ENCODE measurements around the gene SH2D1B.
"Not testable (repeated sequence)": the region's sequence is repeated elsewhere in the genome, so short reads cannot be mapped to it uniquely, and the experiment has no call there.

Gene SH2D1B

GRCh38 chr1:162351874-162352273, 60.1 kb downstream of the SH2D1B start:
- not testable (repeated sequence) for H3K4ac ChIP-seq (ENCODE audit: low read depth, low read length); H4K91ac ChIP-seq (ENCODE audit: low read depth, low read length); H2BK5ac ChIP-seq (ENCODE audit: low read depth, low read length, poor library complexity); H3K27ac ChIP-seq (ENCODE audit: low read depth, low read length); H2BK12ac ChIP-seq (ENCODE audit: low read length); H4K12ac ChIP-seq (ENCODE audit: low read depth, low read length); H3K79me1 ChIP-seq (ENCODE audit: low read length); H2BK120ac ChIP-seq (ENCODE audit: insufficient read depth, low read length, poor library complexity); H3K9me3 ChIP-seq (ENCODE audit: insufficient read depth, low read depth, low read length); H3K23ac ChIP-seq (ENCODE audit: low read length); H3K14ac ChIP-seq (ENCODE audit: low read length); H3K4me3 ChIP-seq (ENCODE audit: low read depth, low read length); H2AFZ ChIP-seq (ENCODE audit: insufficient read depth, low read length, poor library complexity); H4K8ac ChIP-seq (ENCODE audit: low read depth, low read length); DNase-seq; H3K79me2 ChIP-seq (ENCODE audit: control insufficient read depth, insufficient read depth, low read length, poor library complexity); H3K4me2 ChIP-seq (ENCODE audit: low read length); H3K36me3 ChIP-seq (ENCODE audit: control insufficient read depth in 1 of 2, insufficient read depth in 2 of 2, low read length in 2 of 2); H3K27me3 ChIP-seq (ENCODE audit: insufficient read depth, low read length); H2AK5ac ChIP-seq (ENCODE audit: low read length); H3K18ac ChIP-seq (ENCODE audit: low read length)
- WGBS (ENCODE audit: extremely low coverage, insufficient coverage, insufficient read length): no CpG with 5 or more reads among the region's 4 CpGs
- peak overlapping the region; percentile 29 for H3K9ac ChIP-seq (ENCODE audit: low read length)
- peaks cover 7 to 13% of the 10 kb centered on the region in 2 experiments for H3K4me1 ChIP-seq (ENCODE audit: control insufficient read depth in 1 of 2, insufficient read depth in 2 of 2, low read length in 2 of 2)

- no peak overlapping the region for H3K14ac ChIP-seq (ENCODE audit: low read length)
- no peak for DNase-seq
- H3K23ac ChIP-seq (ENCODE audit: low read length): no peak overlapping the region
- WGBS (ENCODE audit: extremely low coverage, insufficient coverage, insufficient read length): no CpG with 5 or more reads among the region's 6 CpGs
- H3K79me2 ChIP-seq (ENCODE audit: control insufficient read depth, insufficient read depth, low read length, poor library complexity): no peaks in the 10 kb centered on the region
- H3K18ac ChIP-seq (ENCODE audit: low read length): no peak overlapping the region
- no peak overlapping the region for H2BK120ac ChIP-seq (ENCODE audit: insufficient read depth, low read length, poor library complexity)
- H3K27ac ChIP-seq (ENCODE audit: low read depth, low read length): no peak overlapping the region
- H3K36me3 ChIP-seq (ENCODE audit: control insufficient read depth in 1 of 2, insufficient read depth in 2 of 2, low read length in 2 of 2): peaks cover 3 to 4% of the 10 kb centered on the region in 2 experiments
- H3K79me1 ChIP-seq (ENCODE audit: low read length): peaks cover 4% of the 10 kb centered on the region
- no peaks in the 10 kb centered on the region for H3K27me3 ChIP-seq (ENCODE audit: insufficient read depth, low read length)
- H2BK5ac ChIP-seq (ENCODE audit: low read depth, low read length, poor library complexity): no peak overlapping the region
- no peak overlapping the region for H4K8ac ChIP-seq (ENCODE audit: low read depth, low read length)
- no peaks in the 10 kb centered on the region for H3K9me3 ChIP-seq (ENCODE audit: insufficient read depth, low read depth, low read length)
- H2AK5ac ChIP-seq (ENCODE audit: low read length): no peak overlapping the region
- no peak overlapping the region for H4K91ac ChIP-seq (ENCODE audit: low read depth, low read length)
- H3K9ac ChIP-seq (ENCODE audit: low read length): peak overlapping the region; percentile 29
- no peak overlapping the region for H2AFZ ChIP-seq (ENCODE audit: insufficient read depth, low read length, poor library complexity)
- no peak overlapping the region for H3K4ac ChIP-seq (ENCODE audit: low read depth, low read length)
- no peak overlapping the region for H3K4me2 ChIP-seq (ENCODE audit: low read length)
- H2BK12ac ChIP-seq (ENCODE audit: low read length): no peak overlapping the region
- H4K12ac ChIP-seq (ENCODE audit: low read depth, low read length): no peak overlapping the region
- H3K4me3 ChIP-seq (ENCODE audit: low read depth, low read length): no peak overlapping the region
- peaks cover 7 to 13% of the 10 kb centered on the region in 2 experiments for H3K4me1 ChIP-seq (ENCODE audit: control insufficient read depth in 1 of 2, insufficient read depth in 2 of 2, low read length in 2 of 2)
Measured at GRCh38 chr1:162351246-162351842, 60.6 kb downstream of the SH2D1B start.

GRCh38 chr1:162349635-162350330, 62.2 kb downstream of the SH2D1B start:
- H4K91ac ChIP-seq (ENCODE audit: low read depth, low read length): peak overlapping the region; percentile 58
- no peaks in the 10 kb centered on the region for H3K9me3 ChIP-seq (ENCODE audit: insufficient read depth, low read depth, low read length)
- H3K14ac ChIP-seq (ENCODE audit: low read length): no peak overlapping the region
- H2BK12ac ChIP-seq (ENCODE audit: low read length): peak overlapping the region; percentile 67
- H3K27ac ChIP-seq (ENCODE audit: low read depth, low read length): peak overlapping the region; percentile 63
- peaks cover 7 to 13% of the 10 kb centered on the region in 2 experiments for H3K4me1 ChIP-seq (ENCODE audit: control insufficient read depth in 1 of 2, insufficient read depth in 2 of 2, low read length in 2 of 2)
- no CpG with 5 or more reads among the region's 11 CpGs for WGBS (ENCODE audit: extremely low coverage, insufficient coverage, insufficient read length)
- peak overlapping the region; percentile 38 for H2AK5ac ChIP-seq (ENCODE audit: low read length)
- peak overlapping the region; percentile 8 for H3K4ac ChIP-seq (ENCODE audit: low read depth, low read length)
- no peak overlapping the region for H2AFZ ChIP-seq (ENCODE audit: insufficient read depth, low read length, poor library complexity)
- no peak overlapping the region for H4K12ac ChIP-seq (ENCODE audit: low read depth, low read length)
- H3K4me3 ChIP-seq (ENCODE audit: low read depth, low read length): no peak overlapping the region
- no peaks in the 10 kb centered on the region for H3K79me2 ChIP-seq (ENCODE audit: control insufficient read depth, insufficient read depth, low read length, poor library complexity)
- H2BK120ac ChIP-seq (ENCODE audit: insufficient read depth, low read length, poor library complexity): no peak overlapping the region
- H3K4me2 ChIP-seq (ENCODE audit: low read length): peak overlapping the region; percentile 25
- no peak overlapping the region for H3K9ac ChIP-seq (ENCODE audit: low read length)
- H3K27me3 ChIP-seq (ENCODE audit: insufficient read depth, low read length): no peaks in the 10 kb centered on the region
- H3K79me1 ChIP-seq (ENCODE audit: low read length): peaks cover 4% of the 10 kb centered on the region
- no peaks in the 10 kb centered on the region for H3K36me3 ChIP-seq (ENCODE audit: control insufficient read depth in 1 of 2, insufficient read depth in 2 of 2, low read length in 2 of 2)
- peak overlapping the region; percentile 11 for H2BK5ac ChIP-seq (ENCODE audit: low read depth, low read length, poor library complexity)
- no peak overlapping the region for H3K23ac ChIP-seq (ENCODE audit: low read length)
- H3K18ac ChIP-seq (ENCODE audit: low read length): peak overlapping the region; percentile 39
- DNase-seq: peak; percentile 44 to 85
- H4K8ac ChIP-seq (ENCODE audit: low read depth, low read length): no peak overlapping the region

GRCh38 chr1:162347281-162347680, 64.7 kb downstream of the SH2D1B start:
- WGBS (ENCODE audit: extremely low coverage, insufficient coverage, insufficient read length): no CpG with 5 or more reads among the region's 3 CpGs

More at GRCh38 chr1:162347281-162347680, 64.7 kb downstream of the SH2D1B start:
- no peak overlapping the region for H2AFZ ChIP-seq (ENCODE audit: insufficient read depth, low read length, poor library complexity)
- no peak overlapping the region for H4K8ac ChIP-seq (ENCODE audit: low read depth, low read length)
- H2BK5ac ChIP-seq (ENCODE audit: low read depth, low read length, poor library complexity): no peak overlapping the region
- no peak overlapping the region for H4K12ac ChIP-seq (ENCODE audit: low read depth, low read length)
- no peak overlapping the region for H3K4me3 ChIP-seq (ENCODE audit: low read depth, low read length)
- no peak overlapping the region for H2BK12ac ChIP-seq (ENCODE audit: low read length)
- no peak overlapping the region for H2AK5ac ChIP-seq (ENCODE audit: low read length)
- peaks cover 5 to 13% of the 10 kb centered on the region in 2 experiments for H3K4me1 ChIP-seq (ENCODE audit: control insufficient read depth in 1 of 2, insufficient read depth in 2 of 2, low read length in 2 of 2)
- H3K36me3 ChIP-seq (ENCODE audit: control insufficient read depth in 1 of 2, insufficient read depth in 2 of 2, low read length in 2 of 2): no peaks in the 10 kb centered on the region
- H2BK120ac ChIP-seq (ENCODE audit: insufficient read depth, low read length, poor library complexity): no peak overlapping the region
- no peak overlapping the region for H3K4me2 ChIP-seq (ENCODE audit: low read length)
- no peak overlapping the region for H3K27ac ChIP-seq (ENCODE audit: low read depth, low read length)
- H3K9me3 ChIP-seq (ENCODE audit: insufficient read depth, low read depth, low read length): peaks cover 4% of the 10 kb centered on the region
- no peaks in the 10 kb centered on the region for H3K79me2 ChIP-seq (ENCODE audit: control insufficient read depth, insufficient read depth, low read length, poor library complexity)
- no peak overlapping the region for H3K4ac ChIP-seq (ENCODE audit: low read depth, low read length)
- H3K9ac ChIP-seq (ENCODE audit: low read length): no peak overlapping the region
- H4K91ac ChIP-seq (ENCODE audit: low read depth, low read length): no peak overlapping the region
- peak; percentile 49 to 73 for DNase-seq
- H3K18ac ChIP-seq (ENCODE audit: low read length): no peak overlapping the region
- H3K27me3 ChIP-seq (ENCODE audit: insufficient read depth, low read length): no peaks in the 10 kb centered on the region
- H3K14ac ChIP-seq (ENCODE audit: low read length): no peak overlapping the region
- H3K79me1 ChIP-seq (ENCODE audit: low read length): peaks cover 4% of the 10 kb centered on the region
- H3K23ac ChIP-seq (ENCODE audit: low read length): no peak overlapping the region
